ENCODE data around the gene BAIAP2L1.

GRCh38 chr7:98254516-98254915, 146.4 kb downstream of the BAIAP2L1 start:
- TF ChIP-seq POLR2A (IDR thresholded peaks at IDR 0.05) (no peak), CTCF (IDR thresholded peaks at IDR 0.05) (no peak)

All from esophagus squamous epithelium (tissue), 4 donors.